Endothelial cell of hepatic sinusoid (primary cell): ENCODE data around the gene GATA2.

ENCODE experiments used
- in situ Hi-C: cut with HindIII; loops from 2 replicates; pipeline ENCODE4 v1.10.0; 2017; ENCODE audit warnings: low sequenced_read_pairs

Gene GATA2

DNA sequence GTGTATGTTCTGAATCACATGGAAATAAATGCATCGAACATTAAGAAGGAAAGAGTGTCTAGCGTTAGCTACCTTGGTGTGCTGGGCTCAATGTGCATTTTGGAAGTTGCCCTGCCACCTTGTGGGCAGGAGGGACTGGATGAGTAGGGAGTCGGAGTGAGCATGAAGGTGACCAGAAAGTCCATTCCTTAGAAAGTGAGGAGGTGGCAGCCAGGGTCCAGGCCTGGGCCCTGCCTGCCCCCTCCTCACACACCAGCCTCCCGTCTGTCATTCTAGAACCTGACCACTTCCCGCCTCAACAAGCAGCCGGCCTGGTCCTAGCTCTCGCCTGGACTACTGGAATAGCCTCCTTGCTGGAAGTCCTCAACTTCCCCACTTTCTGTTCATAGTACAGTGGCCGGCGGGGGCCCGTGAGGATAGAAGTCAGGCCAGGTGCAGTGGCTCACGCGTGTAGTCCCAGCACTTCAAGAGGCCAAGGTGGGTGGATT lies 10.2 kb upstream of the GATA2 start:
- in situ Hi-C loops: no loop called here

DNA sequence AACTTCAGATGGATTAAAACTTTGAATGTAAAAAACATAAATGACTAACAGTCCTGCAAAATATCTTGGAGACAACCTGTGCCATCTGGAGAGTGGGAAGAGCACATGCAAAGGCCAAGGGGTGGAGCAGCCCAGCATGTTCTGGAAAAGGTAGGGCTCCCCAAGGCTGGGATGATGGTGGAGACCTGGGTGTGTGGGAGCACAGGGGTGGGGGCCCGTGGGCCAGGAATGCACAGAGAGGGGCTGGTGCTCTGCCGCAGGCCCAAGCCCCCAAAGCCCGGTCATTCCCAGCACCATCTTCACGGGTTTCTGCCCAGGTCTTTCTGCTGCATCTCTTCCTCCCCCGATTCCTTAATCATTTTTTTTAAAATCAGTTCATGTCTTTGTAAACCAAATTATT lies 9.7 kb upstream of the GATA2 start:
- in situ Hi-C loops: no loop called here

DNA sequence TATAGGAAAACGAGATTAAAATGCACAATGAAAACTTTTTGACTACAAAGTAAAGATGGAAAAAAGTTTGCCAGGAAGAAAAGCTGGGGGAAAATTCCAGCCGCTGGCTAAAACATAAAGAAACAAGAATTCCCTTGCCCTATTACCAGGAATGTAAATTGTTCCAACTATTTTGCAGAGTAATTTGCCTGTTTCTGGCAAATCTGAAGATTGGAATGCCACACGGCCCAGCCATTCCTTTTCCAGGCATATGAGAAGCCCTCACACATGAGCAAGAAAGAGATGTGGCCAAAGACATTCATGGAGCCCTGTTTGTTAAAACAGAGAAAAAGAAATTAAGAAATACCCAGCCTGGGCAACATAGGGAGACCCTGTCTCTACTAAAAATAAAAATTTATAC lies 8.4 kb upstream of the GATA2 start:
- in situ Hi-C loops: no loop called here

DNA sequence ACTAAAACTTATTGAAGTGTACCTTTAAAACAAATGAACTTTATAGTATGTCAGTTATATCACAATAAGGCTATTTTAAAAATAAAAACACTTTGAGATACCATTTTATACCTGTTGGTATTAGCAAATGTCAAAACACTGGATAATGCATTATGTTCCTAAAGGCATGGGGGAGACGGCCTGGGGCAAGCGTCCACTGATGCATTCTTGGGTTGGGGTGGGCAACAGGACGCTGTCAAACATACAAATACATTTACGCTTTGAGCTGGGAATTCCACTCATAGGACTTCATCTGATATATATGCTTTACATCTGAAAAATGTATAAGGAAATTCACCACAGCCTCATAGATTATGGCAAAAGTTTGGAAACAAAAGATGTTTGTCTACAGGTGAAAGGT lies 7.6 kb upstream of the GATA2 start:
- in situ Hi-C loops: no loop called here

DNA sequence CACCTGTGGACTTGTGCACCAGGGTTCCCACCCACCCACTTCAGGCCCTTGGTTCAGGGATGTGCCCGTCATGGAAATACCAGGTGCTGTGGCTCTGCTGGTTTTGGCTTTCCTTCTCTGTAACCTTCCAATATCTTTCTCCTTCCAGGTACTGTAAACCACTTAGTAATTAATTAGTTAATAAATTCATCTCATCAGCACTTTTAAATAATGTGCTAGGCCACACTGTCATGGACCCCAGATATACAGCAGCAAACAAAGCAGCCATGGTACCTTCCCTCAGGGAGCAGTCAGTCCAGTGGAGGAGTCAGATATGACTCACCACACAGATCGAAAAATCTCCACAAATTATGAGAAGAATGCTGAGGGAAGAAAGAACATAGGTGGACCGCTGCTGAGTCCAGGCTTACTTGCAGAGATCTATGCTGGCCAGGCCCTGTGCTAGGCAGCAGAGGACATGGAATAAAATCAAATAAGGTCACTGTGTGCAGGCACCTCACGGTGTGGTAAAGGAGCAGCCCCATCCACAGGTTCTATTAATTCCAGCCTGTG lies 6.8 kb upstream of the GATA2 start:
- in situ Hi-C loops: loop anchor here (10.0 kb wide), 1 partner anchor 105 kb away; no protein-coding TSS in a partner anchor

DNA sequence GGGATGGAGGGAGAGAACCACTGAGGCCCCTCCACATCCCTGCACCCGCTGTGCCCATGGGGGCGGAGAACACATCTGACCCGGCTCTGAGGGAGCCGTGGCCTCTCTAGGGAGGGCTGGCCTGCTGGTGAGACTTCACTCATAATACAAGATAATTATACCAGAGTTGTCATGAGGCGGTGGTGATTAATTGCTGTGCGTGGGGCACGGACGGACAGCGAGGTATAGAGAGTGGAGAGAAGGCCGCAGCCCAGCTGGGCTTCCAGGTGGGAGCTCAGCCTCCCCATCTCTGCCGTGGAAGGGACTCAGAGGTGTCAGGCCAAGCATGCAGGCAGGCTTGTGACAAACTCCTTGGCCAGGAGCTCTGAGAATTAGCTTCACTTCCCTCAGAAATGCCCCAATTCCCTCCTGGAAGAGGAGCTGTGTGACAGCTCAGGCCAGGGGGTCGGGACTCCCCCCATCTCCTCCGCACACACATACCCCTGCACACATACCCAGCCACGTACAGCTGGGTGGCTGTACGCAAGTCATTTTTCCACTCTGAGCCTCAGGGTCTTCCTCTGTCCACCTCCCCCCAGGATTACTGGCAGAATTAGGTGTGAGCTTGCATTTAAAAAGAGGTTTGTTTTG lies 6.0 kb upstream of the GATA2 start:
- in situ Hi-C loops: loop anchor here (10.0 kb wide), 1 partner anchor 106 kb away; no protein-coding TSS in a partner anchor

DNA sequence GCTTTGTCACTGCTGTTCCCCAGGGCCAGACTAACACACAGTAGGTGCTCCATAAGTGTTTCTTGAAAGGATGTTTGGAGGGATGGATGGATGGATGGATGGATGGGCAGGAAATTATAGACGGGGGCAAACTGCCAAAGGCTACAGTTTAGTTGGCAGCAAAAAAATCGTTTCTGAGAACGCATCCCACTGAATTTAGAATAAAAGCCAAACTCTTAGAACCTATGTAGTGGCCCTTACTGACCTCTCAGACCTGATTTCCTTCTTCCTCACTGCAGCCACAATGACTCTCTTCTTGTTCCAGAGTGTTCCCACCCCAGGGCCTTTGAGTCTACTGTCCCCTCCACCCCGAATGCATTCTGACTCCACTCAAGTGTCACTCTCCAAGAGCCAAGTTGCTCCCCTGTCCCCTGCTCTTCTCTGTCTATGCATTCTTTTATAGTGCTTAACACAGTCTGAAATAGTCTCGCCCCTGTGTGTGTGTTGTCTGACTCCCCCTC lies 5.2 kb upstream of the GATA2 start:
- in situ Hi-C loops: loop anchor here (10.0 kb wide), 1 partner anchor 107 kb away; no protein-coding TSS in a partner anchor

DNA sequence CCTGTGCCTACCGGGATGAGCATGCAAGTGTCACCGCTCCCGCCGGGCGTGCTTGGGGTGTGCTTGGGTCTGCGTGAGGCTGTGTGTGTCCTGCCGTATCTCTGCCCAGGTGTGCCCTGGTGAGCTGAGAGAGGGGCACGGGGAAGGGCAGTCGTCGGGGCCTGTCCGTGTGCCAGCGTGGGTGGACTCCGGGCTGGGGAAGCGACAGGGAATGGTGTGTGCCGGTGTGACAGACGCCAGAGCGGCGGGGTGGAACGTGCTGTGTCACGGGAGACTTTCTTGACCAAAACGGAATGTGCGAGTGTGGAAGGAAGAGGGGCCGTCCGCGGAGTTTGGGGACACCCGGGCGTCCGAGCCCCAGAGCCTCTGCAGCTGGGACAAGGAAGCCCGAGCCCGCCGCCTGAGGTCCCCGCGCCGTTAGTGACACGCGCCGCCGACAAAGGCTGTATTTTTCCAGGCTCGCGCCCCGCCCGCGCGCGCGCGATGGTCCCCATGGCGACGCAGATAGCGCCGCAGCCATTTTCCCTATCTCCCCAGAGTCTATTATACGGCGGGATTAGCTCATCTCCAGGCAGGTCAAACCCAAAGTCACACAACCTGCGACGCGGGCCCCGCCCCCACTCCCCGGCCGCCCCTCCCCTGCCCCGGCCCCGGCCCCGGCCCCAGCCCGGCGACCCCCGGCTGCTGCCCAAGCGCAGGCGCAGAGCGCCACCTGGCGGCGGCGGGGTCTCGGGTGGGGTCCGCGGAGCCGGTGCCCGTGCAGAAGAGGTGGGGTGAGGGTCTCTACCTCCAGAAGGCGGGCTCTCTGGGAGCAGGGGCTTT lies 4.5 kb upstream of the GATA2 start:
- in situ Hi-C loops: loop anchor here (10.0 kb wide), 1 partner anchor 107 kb away; no protein-coding TSS in a partner anchor

DNA sequence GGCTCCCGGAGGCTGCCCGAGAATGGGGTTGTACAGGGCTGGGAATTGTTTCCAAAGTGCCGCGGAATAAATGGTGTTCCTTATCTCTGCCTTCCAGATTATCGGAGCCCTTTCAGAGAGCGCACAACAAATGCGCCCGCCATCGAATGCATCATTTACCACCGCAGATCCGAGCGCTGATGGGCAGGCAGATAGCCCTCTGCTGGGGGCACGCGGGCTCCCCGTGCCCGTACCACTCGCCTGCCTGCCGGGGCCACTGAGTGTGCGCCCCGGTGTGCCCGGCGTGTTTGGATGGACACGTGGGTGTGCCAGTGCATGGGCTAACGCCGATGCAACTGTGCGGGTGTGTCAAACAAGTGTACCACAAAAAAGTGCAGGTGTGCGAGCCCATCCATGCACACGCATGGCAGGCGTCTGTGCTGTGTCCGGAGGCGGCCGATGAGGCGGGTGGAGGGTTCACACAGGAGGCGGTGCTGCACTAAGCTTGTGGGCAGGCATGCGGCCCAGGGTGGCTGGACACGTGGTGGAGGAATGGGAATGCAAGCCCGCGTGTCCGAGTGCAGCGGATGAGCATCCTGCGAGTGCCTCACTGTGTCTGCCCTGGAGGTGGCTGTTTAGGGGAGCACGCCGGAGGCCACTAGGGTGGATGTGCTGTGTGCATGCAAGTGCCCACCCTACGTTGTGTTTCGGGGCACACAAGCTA lies 3.8 kb upstream of the GATA2 start:
- in situ Hi-C loops: loop anchor here (10.0 kb wide), 1 partner anchor 108 kb away; no protein-coding TSS in a partner anchor

DNA sequence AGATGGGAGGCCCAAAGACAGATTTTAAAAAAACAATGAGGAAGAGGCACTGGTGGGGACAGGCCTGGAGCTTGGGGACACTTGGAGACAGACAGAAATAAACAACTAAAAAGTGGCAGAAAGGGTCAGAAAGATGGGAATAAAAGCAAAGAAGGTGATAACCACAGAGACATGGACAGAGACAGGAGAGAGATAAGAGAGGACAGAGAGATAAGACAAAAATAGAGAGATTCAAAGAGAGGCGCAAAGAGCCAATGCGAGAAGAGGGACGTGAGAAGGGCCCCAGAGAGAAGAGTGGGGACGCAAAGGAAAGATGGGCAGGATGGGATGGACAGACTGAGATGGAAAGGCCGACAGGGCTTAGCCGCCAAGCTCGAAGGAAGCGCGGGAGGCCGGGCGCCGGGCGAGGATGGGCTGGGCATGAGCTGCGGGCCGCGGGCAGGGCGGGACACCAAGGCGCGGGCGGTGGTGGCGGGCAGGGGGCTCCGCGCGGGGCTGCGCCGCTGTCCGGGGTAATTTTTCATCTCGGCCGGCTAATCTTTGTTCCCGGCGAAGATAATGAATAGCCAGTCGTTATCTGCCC lies 3.1 kb upstream of the GATA2 start:
- in situ Hi-C loops: loop anchor here (10.0 kb wide), 1 partner anchor 109 kb away; no protein-coding TSS in a partner anchor

DNA sequence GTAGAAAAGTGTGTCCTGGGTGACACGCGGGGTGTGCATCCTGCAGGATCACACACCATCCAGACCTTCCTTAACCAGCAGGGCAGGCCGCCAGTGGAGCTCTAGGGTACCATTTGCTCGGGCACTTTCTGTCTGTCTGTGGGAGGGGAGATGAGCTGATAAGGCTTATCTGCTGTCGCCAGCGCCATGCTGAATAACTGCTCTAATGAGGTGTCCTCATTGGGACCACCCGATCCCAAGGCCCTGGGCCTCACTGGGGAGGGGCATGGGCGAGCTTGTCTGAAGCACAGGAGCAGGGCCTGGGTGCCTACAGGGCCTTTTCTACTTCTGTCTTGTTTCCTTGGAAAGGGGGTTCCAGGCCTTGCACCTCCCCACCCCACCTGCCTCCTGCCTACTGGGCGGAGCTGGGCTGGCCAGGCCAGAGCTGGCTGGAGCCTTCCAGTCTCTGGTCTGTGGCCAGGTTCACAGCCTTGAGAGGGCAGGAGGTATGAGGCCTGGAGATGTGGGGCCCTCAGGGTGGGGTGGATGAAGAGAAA lies 2.5 kb upstream of the GATA2 start:
- in situ Hi-C loops: loop anchor here (10.0 kb wide), 1 partner anchor 109 kb away; no protein-coding TSS in a partner anchor

DNA sequence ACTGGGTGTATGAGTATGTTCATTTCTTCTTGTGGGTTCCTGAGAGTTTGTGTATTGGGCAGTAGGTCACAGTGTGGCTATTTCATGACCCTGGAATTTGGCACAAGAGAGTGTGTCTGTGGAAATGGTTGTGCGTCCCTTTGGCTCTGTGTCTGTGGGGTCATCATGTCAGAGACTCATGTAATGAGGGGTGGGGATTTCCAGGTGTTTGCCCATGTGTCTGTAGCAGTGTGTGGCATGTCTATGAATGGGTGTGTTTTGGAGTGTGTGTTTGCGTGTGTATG lies 1.3 kb upstream of the GATA2 start:
- in situ Hi-C loops: loop anchor here (10.0 kb wide), 1 partner anchor 110 kb away; no protein-coding TSS in a partner anchor

DNA sequence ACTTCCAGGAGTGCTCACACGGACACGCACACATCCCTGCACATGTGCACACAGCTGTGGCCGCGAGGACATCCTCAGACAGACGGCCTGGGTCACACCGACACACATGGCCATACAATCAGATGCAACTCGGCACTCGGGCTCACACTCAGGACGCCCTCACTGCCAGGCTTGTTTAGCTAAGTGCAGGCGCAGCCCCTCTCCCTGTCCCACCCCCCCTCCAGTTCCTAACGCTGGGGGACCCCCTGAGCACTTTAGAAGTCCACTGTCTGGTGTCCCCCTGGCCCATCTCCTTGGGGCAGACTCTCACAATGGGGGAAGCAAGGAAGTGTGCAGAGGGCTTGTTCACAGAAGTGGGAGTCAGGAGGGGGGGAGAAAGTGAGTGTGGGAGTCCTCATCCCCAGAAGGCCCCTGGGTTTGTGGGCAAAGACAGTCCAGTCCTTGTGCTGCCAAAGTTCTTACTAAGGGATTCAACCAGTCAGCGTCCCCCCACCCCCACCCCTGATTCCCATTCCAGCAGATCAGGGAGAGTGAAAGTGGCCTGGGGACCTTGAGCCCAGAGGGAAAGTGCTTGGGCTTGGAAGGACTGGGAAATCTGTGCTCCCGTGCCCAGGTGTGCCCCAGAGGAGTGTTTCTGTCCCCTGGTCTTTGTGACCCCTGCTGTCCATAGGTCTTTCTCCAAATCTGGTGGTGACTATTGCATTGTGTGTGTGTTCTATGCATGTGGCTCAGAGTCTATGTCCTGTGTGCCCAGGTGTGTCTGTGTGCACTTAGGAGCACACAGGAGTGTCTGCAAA lies 767 bp upstream of the GATA2 start:
- in situ Hi-C loops: loop anchor here (10.0 kb wide), 1 partner anchor 111 kb away; no protein-coding TSS in a partner anchor

DNA sequence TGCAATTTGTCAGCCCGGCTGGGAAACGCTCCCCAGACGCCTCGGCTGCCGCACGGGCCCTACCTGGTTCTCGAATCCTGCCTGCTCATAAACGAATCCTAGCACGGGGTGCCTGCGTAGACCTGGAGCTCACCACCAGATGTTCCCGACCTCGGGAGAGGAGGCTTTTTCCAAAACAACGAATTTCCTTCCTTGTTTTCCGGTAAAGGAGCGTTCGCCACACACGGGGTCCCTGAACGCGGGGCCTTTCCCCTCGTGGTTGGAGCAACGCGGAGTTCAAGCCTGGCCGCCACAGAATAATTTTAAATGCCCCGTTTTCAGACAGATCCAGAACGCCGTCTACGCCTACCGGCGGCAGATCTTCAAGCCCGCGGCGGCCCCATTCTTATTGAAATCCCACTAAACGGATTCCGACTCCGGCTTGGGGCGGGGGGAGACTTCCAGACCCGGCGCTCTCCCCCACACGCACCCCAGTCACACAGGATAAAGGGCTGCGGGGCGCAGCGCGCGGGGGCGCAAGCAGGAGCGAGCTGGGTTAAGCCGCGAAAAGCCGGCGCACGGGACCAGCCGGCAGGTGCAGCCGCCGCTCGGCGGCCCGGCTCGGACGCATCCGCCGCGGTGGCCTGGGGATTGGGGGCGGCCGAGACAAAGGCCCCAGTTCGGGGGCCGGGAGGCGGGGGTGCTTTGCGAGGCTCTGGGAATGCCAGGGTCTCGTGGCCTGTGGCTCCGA lies 895 bp downstream of the GATA2 start:
- in situ Hi-C loops: loop anchor here (10.0 kb wide), 1 partner anchor 113 kb away; no protein-coding TSS in a partner anchor

DNA sequence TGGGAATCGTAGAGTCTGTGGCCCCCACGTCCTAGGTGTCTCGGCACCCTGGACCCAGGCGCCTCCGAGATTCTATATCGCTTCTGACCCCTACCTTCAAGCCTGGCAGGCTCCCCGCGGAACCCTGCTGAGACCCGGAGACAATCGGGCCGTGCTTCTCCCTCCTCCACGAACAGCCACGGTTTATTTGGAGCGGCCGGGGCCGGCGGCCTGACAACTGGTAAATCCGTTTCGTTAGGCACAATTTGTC lies 1.4 kb downstream of the GATA2 start:
- in situ Hi-C loops: loop anchor here (10.0 kb wide), 1 partner anchor 113 kb away; no protein-coding TSS in a partner anchor

DNA sequence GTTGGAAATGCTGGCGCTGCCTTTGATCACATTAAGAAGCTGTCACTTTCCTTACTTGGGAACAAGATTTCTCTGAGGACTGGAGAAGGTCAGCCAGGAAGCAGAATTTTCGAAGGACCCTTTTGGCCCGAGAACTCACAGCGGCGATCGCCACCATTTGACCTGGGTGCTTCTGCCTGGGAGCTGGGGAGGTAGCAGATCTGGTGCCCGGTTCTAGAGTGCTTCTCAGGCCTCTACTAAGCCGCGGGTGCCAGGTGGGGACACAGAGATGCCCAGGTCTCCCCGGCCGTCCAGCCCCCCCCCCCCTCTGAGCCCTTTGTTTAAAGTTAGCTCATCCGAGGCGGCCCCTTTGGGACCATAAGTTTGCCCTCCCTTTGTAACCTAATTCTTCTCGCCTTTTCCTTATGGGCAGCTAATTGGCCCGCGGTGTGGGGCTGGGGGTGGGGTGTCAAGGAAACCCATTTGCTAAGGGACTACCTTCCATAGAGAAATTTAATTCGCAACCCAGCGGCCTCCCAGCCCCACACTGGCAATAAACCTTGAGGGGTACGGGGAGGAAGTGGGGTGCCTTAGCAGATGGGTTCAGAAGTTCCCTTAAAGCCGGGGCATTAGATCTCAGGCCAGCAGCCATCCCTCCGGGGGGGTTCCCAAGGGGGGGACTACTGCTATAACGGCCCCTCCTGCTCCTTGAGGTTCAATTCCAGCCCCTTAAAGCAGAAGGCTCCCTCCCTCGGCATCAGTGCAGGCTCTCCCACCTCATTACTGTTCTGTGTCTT lies 1.9 kb downstream of the GATA2 start:
- in situ Hi-C loops: loop anchor here (10.0 kb wide), 1 partner anchor 114 kb away; no protein-coding TSS in a partner anchor

DNA sequence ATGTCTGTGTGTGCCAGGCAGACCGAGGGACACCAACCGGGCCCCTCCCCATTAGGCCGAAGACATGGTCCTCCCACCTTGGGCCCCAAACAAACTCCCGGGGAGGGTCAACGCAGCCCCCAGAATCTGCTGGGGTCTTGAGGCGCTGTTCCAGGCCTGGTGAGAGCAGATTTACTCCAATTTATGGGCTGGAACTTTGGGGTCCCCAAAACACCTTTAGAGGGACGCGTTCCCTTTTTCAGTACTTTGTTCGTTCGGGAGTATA lies 2.4 kb downstream of the GATA2 start:
- in situ Hi-C loops: loop anchor here (10.0 kb wide), 1 partner anchor 114 kb away; no protein-coding TSS in a partner anchor
